OCI-LY3 (cell line): Measurements from ENCODE around the gene MARCHF3.

Experiments
- H2AFZ ChIP-seq: fragments of 200-600, 300-600 bp; shearing (Covaris generic); 2 replicates; pipeline ENCODE4 v1.6.0; 2014; ENCODE audit warnings: antibody characterized with exemption, low read depth, low read length
- H3K27ac ChIP-seq: fragments of 200-600, 300-600 bp; sonication (generic); 2 replicates; pipeline ENCODE4 v1.5.1; 2014; ENCODE audit warnings: mild to moderate bottlenecking, low read length, moderate library complexity, mixed read lengths
- H3K27me3 ChIP-seq: fragments of 200-600, 300-600 bp; sonication (generic); 2 replicates; pipeline ENCODE4 v1.6.1; 2014; ENCODE audit warnings: low read depth, low read length, mixed read lengths
- H3K36me3 ChIP-seq: fragments of 200-600, 300-600 bp; sonication (generic); replicated peaks from 2 replicates; pipeline ENCODE3; 2014; ENCODE audit warnings: low read depth, low read length, mixed read lengths
- H3K4me1 ChIP-seq: fragments of 300-600, 200-600 bp; sonication (generic); 2 replicates; pipeline ENCODE4 v1.6.1; 2014; ENCODE audit warnings: low read length, mixed read lengths
- H3K4me2 ChIP-seq: fragments of 200-600, 300-600 bp; sonication (generic); 2 replicates; pipeline ENCODE4 v1.6.1; 2014; ENCODE audit warnings: low read length, mixed read lengths
- H3K4me3 ChIP-seq: fragments of 300-600, 200-600 bp; sonication (generic); 2 replicates; pipeline ENCODE4 v1.5.1; 2014; ENCODE audit warnings: antibody characterized with exemption, mild to moderate bottlenecking, low read length, moderate library complexity
- H3K79me2 ChIP-seq: fragments of 300-600, 200-600 bp; shearing (Covaris generic); 2 replicates; pipeline ENCODE4 v1.6.1; 2014; ENCODE audit warnings: mild to moderate bottlenecking, low read length, mixed read lengths
- H3K9ac ChIP-seq: fragments of 300-600, 200-600 bp; shearing (Covaris generic); 2 replicates; pipeline ENCODE4 v1.6.0; 2014; ENCODE audit warnings: mild to moderate bottlenecking, low read length, moderate library complexity
- H3K9me3 ChIP-seq: fragments of 200-600, 300-600 bp; shearing (Covaris generic); 2 replicates; pipeline ENCODE4 v1.6.1; 2014; ENCODE audit warnings: low read length, mixed read lengths; ENCODE audit not compliant: insufficient read depth
- H4K20me1 ChIP-seq: fragments of 200-600, 300-600 bp; sonication (generic); 2 replicates; pipeline ENCODE4 v1.6.1; 2016; ENCODE audit warnings: low read length, mixed read lengths; ENCODE audit not compliant: insufficient read depth
- EZH2phosphoT487 ChIP-seq: fragments of 200-600 bp; shearing (Covaris generic); IDR thresholded peaks from 2 replicates; pipeline ENCODE4 v1.6.1; 2018; ENCODE audit warnings: antibody characterized with exemption, mixed run types, low read depth
- TF ChIP-seq, protein P1 (sequence below): fragments of 200-600, 300-600 bp; sonication (generic); IDR thresholded peaks from 2 replicates; pipeline ENCODE4 v1.5.1; 2014; ENCODE audit warnings: antibody characterized with exemption, low read length, low read depth

Gene MARCHF3

DNA sequence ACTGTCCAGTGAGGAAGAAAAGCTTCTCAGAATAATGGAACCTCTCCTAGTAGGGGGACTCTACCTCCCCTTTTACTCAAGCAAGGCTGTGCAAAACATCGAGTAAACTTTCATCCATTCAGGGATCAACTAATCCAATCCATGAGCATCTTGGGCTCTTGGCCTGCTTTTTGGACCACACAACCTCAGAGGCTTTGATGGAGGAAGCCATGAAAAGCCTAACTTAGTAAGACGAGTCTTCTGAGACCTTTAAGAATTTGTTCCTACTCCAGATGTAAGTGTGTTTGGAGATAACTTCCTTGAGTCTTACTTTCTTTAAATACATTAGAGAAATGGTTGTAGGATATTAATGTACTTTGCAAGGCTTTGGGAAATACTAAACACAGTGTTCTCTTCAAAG is 49.1 kb downstream of the MARCHF3 start:
- Histone ChIP-seq H3K36me3 (no peaks in the 10 kb centered on the region), H3K4me2 (no peak overlapping the region), H2AFZ (no peak overlapping the region), H3K4me3 (no peak overlapping the region), H3K4me1 (peaks cover 7% of the 10 kb centered on the region; the same call in 1 of the 2 replicates), H3K27me3 (no peaks in the 10 kb centered on the region), H3K79me2 (no peaks in the 10 kb centered on the region), H3K9ac (no peak overlapping the region), H4K20me1 (no peaks in the 10 kb centered on the region), H3K27ac (no peak overlapping the region), H3K9me3 (no peaks in the 10 kb centered on the region)
- TF ChIP-seq, protein P1, sequence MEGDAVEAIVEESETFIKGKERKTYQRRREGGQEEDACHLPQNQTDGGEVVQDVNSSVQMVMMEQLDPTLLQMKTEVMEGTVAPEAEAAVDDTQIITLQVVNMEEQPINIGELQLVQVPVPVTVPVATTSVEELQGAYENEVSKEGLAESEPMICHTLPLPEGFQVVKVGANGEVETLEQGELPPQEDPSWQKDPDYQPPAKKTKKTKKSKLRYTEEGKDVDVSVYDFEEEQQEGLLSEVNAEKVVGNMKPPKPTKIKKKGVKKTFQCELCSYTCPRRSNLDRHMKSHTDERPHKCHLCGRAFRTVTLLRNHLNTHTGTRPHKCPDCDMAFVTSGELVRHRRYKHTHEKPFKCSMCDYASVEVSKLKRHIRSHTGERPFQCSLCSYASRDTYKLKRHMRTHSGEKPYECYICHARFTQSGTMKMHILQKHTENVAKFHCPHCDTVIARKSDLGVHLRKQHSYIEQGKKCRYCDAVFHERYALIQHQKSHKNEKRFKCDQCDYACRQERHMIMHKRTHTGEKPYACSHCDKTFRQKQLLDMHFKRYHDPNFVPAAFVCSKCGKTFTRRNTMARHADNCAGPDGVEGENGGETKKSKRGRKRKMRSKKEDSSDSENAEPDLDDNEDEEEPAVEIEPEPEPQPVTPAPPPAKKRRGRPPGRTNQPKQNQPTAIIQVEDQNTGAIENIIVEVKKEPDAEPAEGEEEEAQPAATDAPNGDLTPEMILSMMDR: no peak
- TF ChIP-seq EZH2phosphoT487: no peak

- H3K4me2 ChIP-seq: no peak overlapping the region
- no peak overlapping the region for H3K27ac ChIP-seq
- H3K9ac ChIP-seq: no peak overlapping the region
- no peaks in the 10 kb centered on the region for H3K79me2 ChIP-seq
- peaks cover 6% of the 10 kb centered on the region for H3K4me1 ChIP-seq
- H3K4me3 ChIP-seq: no peak overlapping the region
- H4K20me1 ChIP-seq: no peaks in the 10 kb centered on the region
- H3K27me3 ChIP-seq: no peaks in the 10 kb centered on the region
- no peak overlapping the region for H2AFZ ChIP-seq
- no peak for TF ChIP-seq EZH2phosphoT487
- TF ChIP-seq, protein P1: no peak
- H3K36me3 ChIP-seq: no peaks in the 10 kb centered on the region
- H3K9me3 ChIP-seq: no peaks in the 10 kb centered on the region
Observed at GRCh38 chr5:126978258-126978657, 52.1 kb downstream of the MARCHF3 start.

DNA sequence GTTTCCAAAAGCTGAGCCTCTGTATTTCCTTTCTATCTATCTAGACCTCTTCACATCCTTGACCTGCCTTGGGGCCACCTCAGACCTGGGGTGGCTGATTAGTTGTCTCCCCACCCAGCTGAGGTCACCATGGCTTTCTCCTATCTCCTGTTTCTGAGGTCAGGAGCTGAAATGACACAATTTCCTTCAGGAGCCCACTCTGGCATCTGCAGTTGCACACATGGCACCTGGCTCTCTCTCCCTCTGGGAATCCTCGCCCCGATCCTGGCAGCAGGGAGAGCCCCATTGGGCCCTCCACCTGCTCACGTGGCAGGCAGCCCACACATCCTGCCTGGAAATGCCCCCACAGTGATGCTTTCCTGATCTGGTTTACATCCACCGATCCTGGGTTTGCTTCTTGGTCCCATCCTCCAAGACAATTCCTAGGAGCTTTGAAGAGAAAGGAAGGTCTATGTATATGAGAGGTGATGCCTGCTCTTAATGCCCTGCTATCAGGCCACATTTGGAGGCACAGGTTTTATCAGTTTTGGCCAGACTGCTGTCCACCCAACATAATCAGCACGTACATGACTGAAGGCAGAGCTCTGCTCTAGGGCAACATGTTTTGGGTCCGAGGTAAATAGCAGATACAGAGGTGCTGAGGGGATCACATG is 53.7 kb downstream of the MARCHF3 start:
- Histone ChIP-seq H3K9me3 (no peaks in the 10 kb centered on the region), H3K79me2 (no peaks in the 10 kb centered on the region), H3K4me1 (peaks cover 22% of the 10 kb centered on the region), H3K27me3 (no peaks in the 10 kb centered on the region), H3K9ac (no peak overlapping the region), H2AFZ (no peak overlapping the region), H3K4me3 (no peak overlapping the region), H3K36me3 (no peaks in the 10 kb centered on the region), H4K20me1 (no peaks in the 10 kb centered on the region), H3K27ac (no peak overlapping the region), H3K4me2 (no peak overlapping the region)
- TF ChIP-seq, protein P1: no peak
- TF ChIP-seq EZH2phosphoT487: no peak

GRCh38 chr5:126975796-126976195 is 54.6 kb downstream of the MARCHF3 start:
- Histone ChIP-seq H3K9me3 (no peaks in the 10 kb centered on the region), H3K4me3 (no peak overlapping the region), H3K36me3 (no peaks in the 10 kb centered on the region), H3K27me3 (no peaks in the 10 kb centered on the region), H2AFZ (no peak overlapping the region), H3K4me1 (peaks cover 29% of the 10 kb centered on the region), H3K9ac (no peak overlapping the region), H3K27ac (no peak overlapping the region), H3K79me2 (no peaks in the 10 kb centered on the region), H3K4me2 (no peak overlapping the region), H4K20me1 (no peaks in the 10 kb centered on the region)
- TF ChIP-seq, protein P1: no peak
- no peak for TF ChIP-seq EZH2phosphoT487
